Skin epidermis (tissue), 12 donors: ENCODE data around the gene AFAP1L2.

Source experiments
- H3K27ac ChIP-seq, 21 experiments: fragments of 200-600 bp; sonication (generic) in 11 of 21; one replicate each; pipeline ENCODE4 v1.5.0; 2020; ENCODE audit warnings: mild to moderate bottlenecking in 3 of 21, inconsistent platforms in 2 of 21, moderate library complexity in 2 of 21
- H3K4me3 ChIP-seq, 7 experiments: fragments of 200-600 bp; sonication (generic) in 2 of 7; one replicate each; pipeline ENCODE4 v1.5.0; 2020; ENCODE audit warnings: inconsistent platforms in 2 of 7, mild to moderate bottlenecking in 2 of 7, moderate library complexity in 1 of 7

AFAP1L2 gene

GRCh38 chr10:114259824-114260223, 144.5 kb downstream of the AFAP1L2 start:
- Histone ChIP-seq H3K4me3 (no peak overlapping the region), H3K27ac (peak overlapping the region in 11 of 21 experiments; percentile 15 to 72 (median 59))

GRCh38 chr10:114258274-114258840, 145.9 kb downstream of the AFAP1L2 start:
- Histone ChIP-seq H3K4me3 (no peak overlapping the region), H3K27ac (peak overlapping the region in 9 of 21 experiments; percentile 3 to 53 (median 35))

- peak overlapping the region in 9 of 21 experiments; percentile 3 to 53 (median 28) for H3K27ac ChIP-seq
- no peak overlapping the region for H3K4me3 ChIP-seq
These were observed 146.8 kb downstream of the AFAP1L2 start for GRCh38 chr10:114257498-114257897.

- H3K27ac ChIP-seq, result no peak overlapping the region
- H3K4me3 ChIP-seq, result no peak overlapping the region
These were observed 147.5 kb downstream of the AFAP1L2 start for GRCh38 chr10:114256822-114257221.

GRCh38 chr10:114256008-114256765, 148.1 kb downstream of the AFAP1L2 start:
- Histone ChIP-seq H3K4me3 (no peak overlapping the region), H3K27ac (no peak overlapping the region)

GRCh38 chr10:114255227-114255626, 149.1 kb downstream of the AFAP1L2 start:
- no peak overlapping the region for H3K4me3 ChIP-seq
- no peak overlapping the region for H3K27ac ChIP-seq

- Histone ChIP-seq H3K27ac (no peak overlapping the region), H3K4me3 (no peak overlapping the region)
These were observed 151.4 kb downstream of the AFAP1L2 start for GRCh38 chr10:114252883-114253282.

- Histone ChIP-seq H3K4me3 (no peak overlapping the region), H3K27ac (no peak overlapping the region)
These were observed 152.2 kb downstream of the AFAP1L2 start for GRCh38 chr10:114252092-114252491.

- peak overlapping the region in 1 of 21 experiments; percentile 30 for H3K27ac ChIP-seq
- H3K4me3 ChIP-seq, result no peak overlapping the region
These were observed 153.6 kb downstream of the AFAP1L2 start for GRCh38 chr10:114250716-114251115.

- Histone ChIP-seq H3K27ac (peak overlapping the region in 1 of 21 experiments; percentile 30), H3K4me3 (no peak overlapping the region)
These were observed 154.1 kb downstream of the AFAP1L2 start for GRCh38 chr10:114250236-114250635.

- no peak overlapping the region for H3K4me3 ChIP-seq
- H3K27ac ChIP-seq, result peak overlapping the region in 4 of 21 experiments; percentile 7 to 65 (median 52)
These were observed 157.5 kb downstream of the AFAP1L2 start for GRCh38 chr10:114246679-114247305.

- H3K27ac ChIP-seq, result peak overlapping the region in 11 of 21 experiments; percentile 1 to 77 (median 43)
- no peak overlapping the region for H3K4me3 ChIP-seq
These were observed 159.0 kb downstream of the AFAP1L2 start for GRCh38 chr10:114245121-114245791.
